HG02642 (cell line): ENCODE results near the gene HDAC9.

Experiments used
- ATAC-seq: cut with Tn5 transposase; IDR thresholded peaks from one replicate; pipeline ENCODE4 v1.9.1; 2021; ENCODE audit warnings: mild to moderate bottlenecking; ENCODE audit not compliant: unreplicated experiment, poor library complexity

The HDAC9 gene

GRCh38 chr7:18521236-18521589 is 25.7 kb downstream of the HDAC9 start:
- no peak for ATAC-seq

DNA sequence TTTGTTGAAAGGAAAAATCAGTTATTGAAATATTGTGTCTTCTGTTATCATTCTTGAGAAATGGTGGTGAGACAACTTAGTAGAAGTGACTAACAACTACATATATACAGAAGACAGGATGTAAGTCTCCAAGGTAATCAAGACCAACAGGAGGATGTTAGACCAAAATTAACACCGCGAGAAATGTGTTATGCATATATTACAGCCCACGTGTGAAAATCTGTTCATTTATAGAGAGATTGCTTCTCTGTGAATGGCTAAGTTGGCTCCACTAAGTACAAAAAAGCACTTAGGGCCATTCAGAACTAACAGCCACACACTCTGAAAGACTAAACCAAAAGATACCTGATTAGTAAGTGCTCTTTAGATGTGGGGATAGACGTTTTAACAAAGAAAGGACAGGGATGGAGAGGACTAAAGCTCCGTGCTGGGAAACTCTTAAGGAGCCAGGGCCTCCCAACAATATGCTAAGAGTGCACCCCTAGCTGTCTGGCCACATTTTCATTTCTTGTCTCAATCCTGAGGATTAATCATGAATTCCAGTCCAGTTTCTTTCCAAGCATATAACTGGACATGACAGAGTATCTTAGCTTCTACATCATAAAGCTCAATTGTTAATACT is 26.5 kb downstream of the HDAC9 start:
- ATAC-seq: peak; percentile 46

DNA sequence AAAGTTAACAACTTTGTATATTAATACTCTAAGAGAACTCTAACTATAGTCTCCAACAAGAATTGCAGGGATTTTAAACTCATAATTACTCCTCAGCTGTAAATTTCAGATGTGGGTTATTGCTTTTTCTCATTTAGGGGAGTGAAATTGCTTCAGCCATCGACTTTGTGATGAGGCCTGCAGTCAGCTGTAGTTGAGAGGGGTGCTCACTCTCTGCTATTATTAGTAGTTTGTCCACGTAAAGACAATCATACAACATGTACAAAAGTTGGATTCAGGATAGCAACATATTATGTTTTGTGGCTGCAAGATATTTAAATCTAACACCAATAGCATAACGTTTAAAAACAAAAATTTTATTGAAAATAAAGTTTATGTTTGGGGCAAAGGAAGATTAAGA is 28.7 kb downstream of the HDAC9 start:
- ATAC-seq: no peak

GRCh38 chr7:18526368-18526878 is 30.9 kb downstream of the HDAC9 start:
- ATAC-seq: no peak

DNA sequence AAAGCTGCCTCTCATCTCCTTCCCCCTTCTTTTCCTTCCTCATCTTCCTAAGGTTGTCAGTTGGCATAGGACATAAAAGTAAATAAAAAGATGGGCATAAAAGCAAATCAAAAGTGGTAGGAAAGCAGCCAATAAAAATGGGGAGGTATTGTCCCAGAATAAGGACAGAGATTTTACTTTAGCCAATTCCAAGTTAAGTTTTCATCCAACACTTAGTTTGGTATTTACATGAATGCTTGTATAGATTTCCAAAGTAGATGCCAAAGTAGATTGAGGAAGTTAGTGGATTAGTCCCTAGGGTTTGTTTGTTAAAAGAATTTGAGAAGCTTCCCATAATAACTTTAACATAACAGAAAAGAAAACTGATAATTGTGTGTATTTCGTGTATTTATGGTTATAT is 33.7 kb downstream of the HDAC9 start:
- no peak for ATAC-seq

- ATAC-seq: peak; percentile 76
Measured at GRCh38 chr7:18530224-18531179, 35.0 kb downstream of the HDAC9 start.

GRCh38 chr7:18531539-18531938 is 36.0 kb downstream of the HDAC9 start:
- ATAC-seq: no peak

GRCh38 chr7:18532813-18533212 is 37.3 kb downstream of the HDAC9 start:
- ATAC-seq: no peak

GRCh38 chr7:18534481-18534880 is 38.9 kb downstream of the HDAC9 start:
- no peak for ATAC-seq

GRCh38 chr7:18535810-18536415 is 40.4 kb downstream of the HDAC9 start:
- no peak for ATAC-seq

- ATAC-seq: no peak
Measured at GRCh38 chr7:18536486-18536885, 40.9 kb downstream of the HDAC9 start.

DNA sequence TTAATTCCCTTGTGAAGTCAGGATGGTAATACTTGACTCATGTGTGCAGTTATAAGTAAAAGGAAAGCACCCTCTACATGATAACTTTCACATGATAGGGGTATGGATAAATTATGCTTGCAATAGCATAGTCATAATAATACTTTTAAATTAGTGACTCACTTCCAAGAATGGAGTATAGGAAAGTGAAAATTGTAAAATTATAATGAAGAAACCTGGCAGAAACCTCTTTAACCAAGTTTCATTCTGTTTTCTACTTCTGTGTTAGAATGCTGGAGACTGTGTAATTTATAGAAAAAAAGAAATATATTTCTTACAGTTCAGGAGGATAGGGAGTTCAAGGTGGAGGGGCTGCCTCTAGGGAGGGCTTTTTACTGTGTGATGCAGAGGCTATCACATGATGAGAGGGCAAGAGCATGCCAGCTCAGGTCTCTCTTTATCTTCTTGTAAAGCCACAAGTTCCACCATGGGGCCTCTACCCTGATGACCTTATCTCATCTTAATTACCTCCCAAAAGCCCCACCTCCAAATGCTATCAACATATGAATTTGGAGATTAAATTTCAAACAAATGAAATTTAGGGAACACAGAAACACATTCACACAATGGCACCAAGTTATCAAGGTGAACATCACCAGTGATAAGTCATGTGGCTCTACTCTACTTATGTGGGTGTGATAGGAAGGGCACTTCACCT is 43.2 kb downstream of the HDAC9 start:
- peak; percentile 81 for ATAC-seq

DNA sequence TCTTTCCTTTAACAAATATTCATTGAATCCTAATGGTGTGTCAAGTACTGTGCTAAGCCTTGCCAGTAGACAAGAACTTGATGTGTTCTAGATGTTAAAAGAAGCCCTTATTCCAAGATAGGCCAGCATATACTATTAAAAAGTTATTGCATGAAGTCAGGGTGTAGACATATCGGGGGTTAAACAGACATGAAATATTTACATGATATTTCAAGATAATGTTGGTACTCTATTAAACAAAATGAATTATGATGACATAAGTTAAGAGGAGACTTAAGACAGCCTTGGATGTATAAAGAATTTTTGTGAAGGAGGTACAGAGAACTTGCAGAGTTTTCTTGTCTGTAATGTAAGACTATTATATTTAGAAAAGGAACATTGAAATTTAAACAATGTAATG is 44.8 kb downstream of the HDAC9 start:
- ATAC-seq: no peak

DNA sequence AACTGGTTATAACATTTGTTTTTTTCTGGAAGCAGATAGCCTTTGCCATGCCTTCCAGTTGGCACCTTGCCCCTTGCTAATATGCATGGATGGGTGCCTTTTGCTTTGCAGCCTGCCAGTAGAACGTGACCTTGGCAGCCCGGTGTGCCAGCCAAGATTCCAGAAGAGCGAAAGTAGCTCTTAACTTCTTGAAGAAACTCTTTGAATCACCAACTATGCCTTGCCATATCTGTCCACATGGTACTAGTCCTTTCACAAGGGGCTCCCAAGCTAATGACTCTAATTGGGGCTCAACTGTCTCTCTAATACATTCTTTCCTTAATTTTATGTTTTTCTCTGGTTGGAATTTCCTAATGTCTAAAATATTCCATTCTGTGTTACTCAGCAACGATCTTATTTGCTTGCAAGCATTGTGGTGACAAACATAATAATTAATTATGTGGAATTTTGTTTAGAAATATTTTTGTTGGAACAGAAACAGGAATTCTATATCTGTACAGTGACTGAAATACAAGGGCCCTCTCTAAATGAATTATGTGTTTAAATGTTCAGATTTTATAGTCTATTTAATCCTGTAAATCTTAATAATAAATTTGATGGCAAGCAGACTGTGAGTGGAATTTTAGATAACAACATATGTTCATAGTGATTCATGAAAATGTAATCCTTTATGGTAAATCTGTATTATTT is 45.8 kb downstream of the HDAC9 start:
- no peak for ATAC-seq

DNA sequence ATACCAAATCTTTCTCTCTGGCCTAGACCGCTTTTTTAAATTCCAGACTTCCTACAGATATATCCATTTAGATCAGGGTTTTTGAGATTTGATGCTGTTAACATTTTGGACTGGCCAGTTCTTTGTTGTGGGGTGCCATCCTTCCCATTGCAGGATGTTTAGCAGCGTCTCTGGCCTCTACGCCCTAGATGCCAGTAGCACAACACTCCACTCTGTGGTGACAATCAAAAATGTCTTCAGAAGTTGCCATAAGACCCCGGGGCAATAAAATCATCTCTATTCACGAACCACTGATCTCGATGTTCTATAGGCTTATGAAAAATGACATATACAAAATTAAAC is 46.3 kb downstream of the HDAC9 start:
- no peak for ATAC-seq

- no peak for ATAC-seq
Measured at GRCh38 chr7:18546576-18546975, 51.0 kb downstream of the HDAC9 start.

- peak; percentile 83 for ATAC-seq
Measured at GRCh38 chr7:18547509-18548187, 52.1 kb downstream of the HDAC9 start.

- no peak for ATAC-seq
Measured at GRCh38 chr7:18548534-18548933, 53.0 kb downstream of the HDAC9 start.

DNA sequence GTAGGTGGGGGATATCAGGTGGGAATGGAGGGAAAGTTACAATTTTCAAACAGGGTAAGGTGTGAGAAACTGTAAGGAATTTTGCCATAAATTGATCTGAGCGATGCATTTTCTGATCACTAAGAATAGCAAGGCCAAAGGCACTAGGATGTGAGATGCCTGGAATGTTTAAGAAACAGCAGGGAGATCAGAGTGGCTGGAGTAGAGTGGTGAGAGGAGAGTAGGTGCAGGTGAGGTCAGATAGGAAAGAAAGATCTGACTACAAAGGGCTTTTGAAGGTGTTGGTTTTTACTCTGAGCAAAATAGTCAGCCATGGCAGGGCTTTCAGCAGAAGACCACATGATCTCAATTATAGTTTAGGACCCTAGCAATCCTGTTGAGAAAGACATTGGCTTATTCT is 55.0 kb downstream of the HDAC9 start:
- no peak for ATAC-seq
